Measurements from ENCODE around the gene MINDY4.

The MINDY4 gene

DNA sequence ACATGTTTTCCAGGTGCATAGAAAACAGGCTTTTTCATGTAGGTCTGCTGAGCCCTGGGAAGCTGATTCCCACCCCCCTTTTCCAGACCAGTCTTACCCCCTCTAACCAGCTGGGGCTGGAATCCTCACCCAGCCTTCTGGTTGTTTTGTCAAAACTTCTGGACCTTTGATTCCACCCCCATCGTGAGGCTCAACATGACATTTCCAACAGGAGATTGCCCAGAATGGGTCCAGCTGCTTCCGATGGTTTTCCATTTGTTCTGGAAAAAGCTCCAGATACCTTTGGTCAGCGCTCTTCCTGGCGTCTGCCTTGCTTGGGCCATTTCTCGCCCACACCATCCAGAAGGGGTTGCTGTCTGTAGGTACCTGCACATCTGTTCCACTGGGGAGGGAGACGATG is 41.5 kb downstream of the MINDY4 start (continued):
- no peak for TF ChIP-seq ZBTB6 (tag by site-specific recombination; IDR thresholded peaks at IDR 0.05)

DNA sequence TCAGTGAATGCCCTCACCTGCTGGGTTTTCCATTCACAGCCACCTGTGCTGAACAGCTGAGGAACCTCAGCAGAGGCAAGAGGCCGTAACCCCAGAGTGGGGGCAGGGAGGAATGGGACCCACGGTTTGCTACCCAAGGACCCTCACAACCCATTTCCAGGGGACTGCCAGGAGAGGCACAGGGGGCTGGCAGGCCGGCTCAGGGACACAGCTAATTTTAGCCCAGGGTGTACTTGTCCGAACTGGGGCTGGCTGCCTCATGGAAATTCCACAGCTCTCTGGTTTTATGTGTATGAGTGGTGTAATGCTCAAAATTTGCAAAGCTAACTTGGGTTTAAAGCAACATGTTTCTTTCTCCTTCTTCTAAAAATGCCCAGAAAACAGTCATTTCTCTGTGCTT is 42.2 kb downstream of the MINDY4 start:
- Histone ChIP-seq H3K4me3 (ENCODE audit: low read depth, low read length) (no peak overlapping the region), H3K27ac (ENCODE audit: extremely low read depth, low read depth, low read length) (no peak overlapping the region), H3K9me3 (ENCODE audit: control insufficient read depth, insufficient read depth, low read depth, low read length) (no peaks in the 10 kb centered on the region), H3K4me1 (ENCODE audit: control insufficient read depth, insufficient read depth, low read length) (no peaks in the 10 kb centered on the region), H3K36me3 (ENCODE audit: control insufficient read depth in 2 of 2, insufficient read depth in 1 of 2, low read length in 2 of 2) (no peaks in the 10 kb centered on the region)
- ChIA-PET POLR2A (no interaction called here), CTCF (interaction anchor here (0.6 kb wide), 2 partner anchors 232 to 313 kb away, joined by 3 read pairs; no protein-coding TSS in a partner anchor)
- TF ChIP-seq ZNF157 (tag by site-specific recombination; IDR thresholded peaks at IDR 0.05), result no peak
- TF ChIP-seq WT1 (tag by site-specific recombination; IDR thresholded peaks at IDR 0.05), result no peak
- TF ChIP-seq ZNF114 (tag by site-specific recombination; IDR thresholded peaks at IDR 0.05), result no peak
- TF ChIP-seq ZNF350 (tag by site-specific recombination; IDR thresholded peaks at IDR 0.05), result no peak
- TF ChIP-seq ZNF639 (tag by site-specific recombination; IDR thresholded peaks at IDR 0.05), result no peak
- no peak for TF ChIP-seq ZNF558 (tag by site-specific recombination; IDR thresholded peaks at IDR 0.05)
- TF ChIP-seq ZBTB1 (tag by site-specific recombination; IDR thresholded peaks at IDR 0.05), result no peak
- TF ChIP-seq SP7 (tag by site-specific recombination; IDR thresholded peaks at IDR 0.05), result no peak
- no peak for TF ChIP-seq ZNF280D (tag by site-specific recombination; IDR thresholded peaks at IDR 0.05)
- no peak for TF ChIP-seq ZSCAN18 (tag by site-specific recombination; IDR thresholded peaks at IDR 0.05)
- TF ChIP-seq ZNF184 (tag by site-specific recombination; IDR thresholded peaks at IDR 0.05), result no peak
- no peak for TF ChIP-seq HOXD13 (CRISPR knock-in tag; IDR thresholded peaks at IDR 0.05; ENCODE audit: borderline replicate concordance)
- TF ChIP-seq ZNF324 (tag by site-specific recombination; IDR thresholded peaks at IDR 0.05), result no peak
- TF ChIP-seq ZSCAN30 (tag by site-specific recombination; IDR thresholded peaks at IDR 0.05), result no peak
- TF ChIP-seq ZNF335 (tag by site-specific recombination; conservative IDR thresholded peaks at IDR 0.05), result no peak

GRCh38 chr7:30814700-30815387 is 43.6 kb downstream of the MINDY4 start:
- no peak overlapping the region for H3K4me3 ChIP-seq (ENCODE audit: low read depth, low read length)
- H3K27ac ChIP-seq (ENCODE audit: extremely low read depth, low read depth, low read length), result no peak overlapping the region
- CTCF ChIA-PET, result interaction anchor here (0.6 to 0.8 kb wide), 4 partner anchors 14 to 309 kb away, joined by 3 to 5 read pairs (median 3); no protein-coding TSS in a partner anchor
- H3K9me3 ChIP-seq (ENCODE audit: control insufficient read depth, insufficient read depth, low read depth, low read length), result no peaks in the 10 kb centered on the region
- POLR2A ChIA-PET, result no interaction called here
- no peaks in the 10 kb centered on the region for H3K36me3 ChIP-seq (ENCODE audit: control insufficient read depth in 2 of 2, insufficient read depth in 1 of 2, low read length in 2 of 2)
- no peak for TF ChIP-seq ZNF404 (tag by site-specific recombination; IDR thresholded peaks at IDR 0.05)
- TF ChIP-seq GLIS1 (tag by site-specific recombination; IDR thresholded peaks at IDR 0.05), result peak; percentile 28; the same call in 1 of the 2 replicates
- H3K4me1 ChIP-seq (ENCODE audit: control insufficient read depth, insufficient read depth, low read length), result no peaks in the 10 kb centered on the region
